Duodenal mucosa (tissue), 2 donors: Measurements from ENCODE around the gene NOMO2.
"Not testable (repeated sequence)": the region's sequence is repeated elsewhere in the genome, so short reads cannot be mapped to it uniquely, and the experiment has no call there.

Experiments used
- H3K27ac ChIP-seq: one replicate; pipeline ENCODE4 v1.7.0; 2013; ENCODE audit warnings: low read depth, low read length
- H3K27me3 ChIP-seq, 2 donors: one replicate each; pipeline ENCODE4 v1.7.0; 2013; ENCODE audit warnings: low read length in 2 of 2, control low read depth in 1 of 2; ENCODE audit not compliant: insufficient read depth in 2 of 2, control insufficient read depth in 1 of 2
- H3K36me3 ChIP-seq, 2 donors: one replicate each; pipeline ENCODE4 v1.7.0; 2013; ENCODE audit warnings: low read length in 2 of 2, control low read depth in 1 of 2; ENCODE audit not compliant: insufficient read depth in 2 of 2, control insufficient read depth in 1 of 2
- H3K4me1 ChIP-seq, 2 donors: one replicate each; pipeline ENCODE4 v1.7.0; 2013; ENCODE audit warnings: low read length in 2 of 2, control low read depth in 1 of 2; ENCODE audit not compliant: insufficient read depth in 2 of 2, control insufficient read depth in 1 of 2
- H3K4me3 ChIP-seq, 2 donors: one replicate each; pipeline ENCODE4 v1.7.0; 2013; ENCODE audit warnings: low read length in 2 of 2, low read depth in 1 of 2
- H3K9ac ChIP-seq, 2 donors: one replicate each; pipeline ENCODE4 v1.7.0; 2013; ENCODE audit warnings: low read length in 2 of 2, low read depth in 1 of 2
- H3K9me3 ChIP-seq, 2 donors: one replicate each; pipeline ENCODE4 v1.7.0; 2013; ENCODE audit warnings: low read length in 2 of 2, control low read depth in 1 of 2; ENCODE audit not compliant: control insufficient read depth in 1 of 2

The NOMO2 gene

DNA sequence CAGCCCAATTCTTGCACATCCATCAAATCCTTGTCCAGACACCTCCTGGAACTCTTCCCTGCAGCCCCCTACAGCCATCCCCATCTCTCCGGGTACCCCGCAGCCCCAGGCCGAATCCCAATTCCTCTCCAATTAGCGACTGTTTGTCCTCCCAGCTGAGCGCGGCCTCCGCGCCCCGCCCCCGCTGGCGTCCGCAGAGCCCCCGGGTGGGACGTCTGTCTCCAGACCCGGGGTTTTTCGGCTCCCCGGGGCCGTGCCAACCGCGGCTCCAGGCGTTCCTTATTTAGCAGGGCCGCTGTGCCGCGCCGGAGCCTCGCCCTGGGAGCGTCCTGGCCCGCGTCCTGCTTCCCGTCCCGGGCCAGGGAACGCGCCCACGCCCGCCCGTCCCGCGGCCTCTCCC, 160.7 kb downstream of the NOMO2 start:
- not testable (repeated sequence) for H3K4me1 ChIP-seq, H3K36me3 ChIP-seq, H3K9ac ChIP-seq, H3K4me3 ChIP-seq, H3K27ac ChIP-seq, H3K9me3 ChIP-seq, H3K27me3 ChIP-seq

DNA sequence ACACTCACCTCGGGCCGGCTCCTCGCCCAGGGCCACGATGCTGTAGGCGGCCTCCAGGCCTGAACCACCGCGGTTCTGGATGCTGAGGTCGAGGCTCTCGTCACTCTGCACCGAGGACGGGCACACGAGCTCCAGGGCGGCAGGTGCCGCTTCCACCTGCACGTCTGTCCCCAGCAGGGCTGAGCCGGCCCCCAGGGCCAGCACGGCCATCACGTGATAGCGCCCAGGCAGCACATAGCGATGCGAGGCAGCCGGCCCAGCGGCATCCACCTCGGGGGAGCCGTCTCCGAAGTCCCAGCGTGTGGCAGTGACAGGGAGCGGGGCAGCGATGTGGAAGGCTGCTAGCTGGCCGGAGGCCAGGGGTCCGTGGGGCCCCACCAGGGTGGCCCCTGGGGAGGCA, 167.5 kb downstream of the NOMO2 start:
- not testable (repeated sequence) for H3K9me3 ChIP-seq, H3K27me3 ChIP-seq, H3K36me3 ChIP-seq, H3K27ac ChIP-seq, H3K4me3 ChIP-seq, H3K9ac ChIP-seq, H3K4me1 ChIP-seq

DNA sequence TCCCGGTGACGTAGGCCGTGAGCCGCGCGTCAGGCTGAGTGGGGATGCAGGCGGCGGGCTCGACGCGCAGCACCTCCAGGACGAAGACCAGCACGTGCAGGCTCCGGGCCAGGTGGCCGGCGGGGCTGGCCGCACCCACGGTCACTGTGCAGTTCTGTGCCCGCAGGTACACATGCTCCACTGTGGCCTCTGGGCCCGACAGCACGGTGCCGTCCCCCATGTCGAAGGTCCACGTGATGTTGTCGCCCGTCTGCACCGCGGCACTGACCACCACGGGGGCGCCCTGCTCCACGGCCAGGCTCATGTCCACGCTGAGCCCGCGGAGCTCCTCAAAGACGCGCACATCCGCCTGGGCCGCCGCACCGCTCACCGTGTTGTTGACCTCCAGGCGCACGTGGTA, 174.1 kb downstream of the NOMO2 start:
- H3K27ac ChIP-seq, H3K36me3 ChIP-seq, H3K27me3 ChIP-seq, H3K4me1 ChIP-seq, H3K4me3 ChIP-seq, H3K9me3 ChIP-seq, H3K9ac ChIP-seq: not testable (repeated sequence)

DNA sequence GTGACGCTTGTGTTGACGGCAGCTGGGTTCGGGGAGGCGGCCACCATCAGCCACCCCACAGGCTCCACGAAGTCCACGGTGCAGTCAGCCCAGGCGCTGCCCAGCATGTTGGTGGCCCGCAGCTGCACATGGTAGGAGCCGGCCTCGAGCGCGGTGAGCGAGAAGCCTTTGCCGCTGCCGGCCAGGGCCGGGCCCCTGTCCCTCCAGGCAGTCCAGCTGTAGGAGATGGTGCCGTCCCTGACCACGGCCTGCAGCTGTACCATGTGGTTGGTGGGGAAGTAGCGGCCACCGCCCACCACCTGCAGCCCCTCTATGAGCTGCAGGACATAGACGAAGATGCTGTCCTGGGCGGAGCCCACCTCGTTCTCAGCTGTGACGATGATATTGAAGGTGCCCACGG, 175.4 kb downstream of the NOMO2 start:
- H3K4me1 ChIP-seq, H3K9me3 ChIP-seq, H3K27ac ChIP-seq, H3K27me3 ChIP-seq, H3K36me3 ChIP-seq, H3K9ac ChIP-seq, H3K4me3 ChIP-seq: not testable (repeated sequence)

DNA sequence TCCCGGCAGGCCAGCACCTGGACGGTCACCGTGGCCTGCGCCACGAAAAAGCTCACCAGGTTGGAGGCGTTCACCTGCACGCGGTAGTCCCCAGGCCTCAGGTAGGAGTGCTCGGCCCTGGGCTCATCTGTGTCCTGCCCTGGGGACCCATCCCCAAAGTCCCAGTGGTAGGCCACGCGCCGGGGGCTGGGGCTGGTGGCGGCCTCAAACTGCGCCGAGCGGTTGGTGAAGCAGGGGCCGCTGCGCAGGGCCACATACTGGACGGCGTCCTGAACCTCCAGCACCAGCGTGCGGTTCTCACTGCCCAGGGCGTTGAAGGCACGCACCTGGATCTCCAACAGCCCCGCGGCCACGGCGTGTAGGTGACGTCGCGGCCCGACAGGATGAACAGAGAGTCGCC, 176.6 kb downstream of the NOMO2 start:
- H3K4me1 ChIP-seq, H3K36me3 ChIP-seq, H3K9ac ChIP-seq, H3K27ac ChIP-seq, H3K27me3 ChIP-seq, H3K9me3 ChIP-seq, H3K4me3 ChIP-seq: not testable (repeated sequence)

DNA sequence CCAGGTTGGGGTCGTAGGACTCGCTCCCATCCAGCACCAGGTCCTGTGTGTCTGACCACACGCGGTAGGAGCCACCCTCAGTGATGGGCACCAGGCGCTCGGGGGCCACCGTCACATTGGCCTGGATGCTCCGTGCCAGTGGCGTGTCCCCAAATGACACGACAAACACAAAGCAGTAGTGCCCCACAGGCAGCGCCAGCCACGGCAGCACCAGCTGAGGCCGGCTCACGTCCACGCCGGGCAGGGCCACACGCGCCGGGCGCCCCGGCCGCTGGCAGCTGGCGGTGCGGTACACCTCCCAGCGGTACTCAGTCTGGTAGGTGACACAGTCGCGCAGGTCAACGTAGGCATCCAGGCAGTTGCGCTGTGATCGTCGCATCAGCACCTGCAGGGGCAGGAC, 177.0 kb downstream of the NOMO2 start:
- H3K4me3 ChIP-seq, H3K4me1 ChIP-seq, H3K9me3 ChIP-seq, H3K9ac ChIP-seq, H3K27me3 ChIP-seq, H3K36me3 ChIP-seq, H3K27ac ChIP-seq: not testable (repeated sequence)

DNA sequence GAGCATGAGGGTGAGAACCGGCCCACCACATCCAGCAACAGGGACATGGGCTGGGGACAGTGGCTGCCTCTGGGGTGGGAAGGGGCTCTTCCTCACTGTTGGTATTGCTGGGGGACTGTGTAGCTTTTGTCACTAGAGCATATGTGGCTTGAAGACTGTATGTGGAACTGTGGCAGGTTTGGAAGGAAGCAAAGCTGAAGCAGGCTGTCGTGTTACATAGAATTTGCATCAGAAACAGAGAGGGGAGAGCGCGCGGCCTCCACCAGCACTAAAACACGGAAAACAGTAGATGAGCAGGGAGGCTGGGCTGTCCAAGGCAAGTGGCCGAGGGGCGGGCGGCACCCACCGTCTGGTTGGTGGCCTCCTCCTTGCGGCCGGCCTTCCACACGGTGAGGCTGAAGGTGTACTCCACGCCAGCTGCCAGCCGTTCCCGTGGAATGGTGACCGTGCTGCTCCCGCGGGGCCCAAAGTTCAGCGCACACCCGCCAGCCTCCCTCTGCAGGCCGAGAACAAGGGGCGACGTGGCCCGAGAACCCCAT, 177.7 kb downstream of the NOMO2 start:
- not testable (repeated sequence) for H3K27me3 ChIP-seq, H3K4me3 ChIP-seq, H3K9me3 ChIP-seq, H3K36me3 ChIP-seq, H3K4me1 ChIP-seq, H3K27ac ChIP-seq, H3K9ac ChIP-seq

DNA sequence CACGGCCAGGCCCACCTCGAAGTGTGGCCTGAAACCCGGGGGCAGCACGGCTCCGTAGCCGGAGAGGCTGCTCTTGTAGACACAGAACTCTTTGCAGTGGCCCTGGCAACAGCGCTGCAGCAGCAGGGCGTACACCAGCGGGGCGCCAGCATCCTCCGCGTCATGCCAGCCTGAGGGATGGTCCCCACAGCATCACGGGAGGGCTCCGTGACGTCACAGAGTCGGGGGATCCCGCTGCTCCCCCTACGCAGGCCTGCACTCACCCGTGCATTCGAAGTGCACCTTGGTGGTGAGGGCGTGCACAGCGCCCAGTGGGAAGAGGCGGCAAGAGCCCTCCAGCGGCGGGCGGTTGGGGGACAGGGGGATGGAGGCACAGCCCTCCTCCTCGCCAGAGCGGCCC, 179.2 kb downstream of the NOMO2 start:
- H3K9me3 ChIP-seq, H3K4me1 ChIP-seq, H3K4me3 ChIP-seq, H3K9ac ChIP-seq, H3K27ac ChIP-seq, H3K36me3 ChIP-seq, H3K27me3 ChIP-seq: not testable (repeated sequence)
